GM10266 (cell line): Measurements from ENCODE around the gene UBE3C.

Experiments used
- DNase-seq: peaks from one replicate; pipeline ENCODE4 v3.0.0; 2012; ENCODE audit errors: extremely low spot score
- TF ChIP-seq, protein P1 (sequence below): IDR thresholded peaks from 2 replicates; pipeline ENCODE4 v1.5.1; 2012; ENCODE audit warnings: mild to moderate bottlenecking, low read depth; ENCODE audit not compliant: control insufficient read depth, insufficient read depth; ENCODE audit errors: missing control alignments

UBE3C gene

DNA sequence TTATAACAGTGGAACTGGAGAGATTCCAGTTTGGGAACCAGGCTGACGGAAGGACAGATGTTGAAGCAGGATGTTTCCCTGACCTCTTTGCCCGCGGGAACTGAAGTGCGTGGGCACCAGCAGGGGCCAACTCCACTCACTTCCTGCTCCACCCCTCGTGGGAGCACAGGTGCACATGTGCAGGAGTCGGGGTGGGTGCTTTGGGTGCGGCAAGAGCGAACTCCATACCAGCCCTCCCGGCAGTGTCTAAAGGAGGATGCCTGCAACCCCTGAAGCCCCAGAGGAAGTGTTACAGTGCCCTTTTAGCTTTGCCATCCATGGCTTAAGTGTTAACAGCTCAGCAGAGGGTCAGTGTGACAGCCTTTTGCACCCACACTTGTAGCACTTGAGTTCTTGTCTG, 27.4 kb upstream of the UBE3C start:
- no peak for DNase-seq
- TF ChIP-seq, protein P1, sequence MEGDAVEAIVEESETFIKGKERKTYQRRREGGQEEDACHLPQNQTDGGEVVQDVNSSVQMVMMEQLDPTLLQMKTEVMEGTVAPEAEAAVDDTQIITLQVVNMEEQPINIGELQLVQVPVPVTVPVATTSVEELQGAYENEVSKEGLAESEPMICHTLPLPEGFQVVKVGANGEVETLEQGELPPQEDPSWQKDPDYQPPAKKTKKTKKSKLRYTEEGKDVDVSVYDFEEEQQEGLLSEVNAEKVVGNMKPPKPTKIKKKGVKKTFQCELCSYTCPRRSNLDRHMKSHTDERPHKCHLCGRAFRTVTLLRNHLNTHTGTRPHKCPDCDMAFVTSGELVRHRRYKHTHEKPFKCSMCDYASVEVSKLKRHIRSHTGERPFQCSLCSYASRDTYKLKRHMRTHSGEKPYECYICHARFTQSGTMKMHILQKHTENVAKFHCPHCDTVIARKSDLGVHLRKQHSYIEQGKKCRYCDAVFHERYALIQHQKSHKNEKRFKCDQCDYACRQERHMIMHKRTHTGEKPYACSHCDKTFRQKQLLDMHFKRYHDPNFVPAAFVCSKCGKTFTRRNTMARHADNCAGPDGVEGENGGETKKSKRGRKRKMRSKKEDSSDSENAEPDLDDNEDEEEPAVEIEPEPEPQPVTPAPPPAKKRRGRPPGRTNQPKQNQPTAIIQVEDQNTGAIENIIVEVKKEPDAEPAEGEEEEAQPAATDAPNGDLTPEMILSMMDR, result no peak

DNA sequence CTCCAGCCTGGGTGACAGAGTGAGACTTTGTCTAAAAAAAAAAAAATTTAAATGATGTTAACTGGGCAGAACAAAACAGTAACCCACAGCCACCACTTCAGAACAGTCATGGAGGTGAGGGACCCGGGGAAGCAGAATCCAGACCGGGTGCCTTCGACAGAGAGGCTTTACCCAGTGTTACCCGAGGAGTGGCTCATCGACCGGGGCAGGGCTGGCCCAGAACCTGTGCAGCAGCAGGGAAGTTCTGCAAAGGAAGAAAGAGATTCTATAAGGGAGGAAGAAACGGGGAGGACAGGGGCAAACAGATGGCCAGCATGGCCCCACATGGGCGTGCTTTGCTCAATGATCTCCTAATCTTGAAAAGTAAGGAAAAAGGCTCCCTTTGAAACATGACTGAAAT, 26.0 kb upstream of the UBE3C start:
- no peak for DNase-seq
- TF ChIP-seq, protein P1, result no peak

DNA sequence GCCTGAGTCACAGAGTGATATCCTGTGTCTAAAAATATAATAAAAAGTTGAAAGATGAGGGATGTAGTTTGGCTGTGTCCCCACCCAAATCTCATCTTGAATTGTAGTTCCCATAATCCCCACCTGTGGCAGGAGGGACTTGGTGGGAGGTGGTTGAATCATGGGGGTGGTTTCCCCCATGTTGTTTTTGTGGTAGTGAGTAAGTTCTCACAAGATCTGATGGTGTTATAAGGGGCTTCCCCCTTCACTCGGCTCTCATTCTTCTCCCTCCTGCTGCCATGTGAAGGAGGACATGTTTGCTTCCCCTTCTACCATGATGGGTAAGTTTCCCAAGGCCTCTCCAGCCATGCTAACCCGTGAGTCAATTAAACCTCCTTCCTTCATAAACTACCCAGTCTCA, 25.1 kb upstream of the UBE3C start:
- DNase-seq, result no peak
- TF ChIP-seq, protein P1, result no peak

DNA sequence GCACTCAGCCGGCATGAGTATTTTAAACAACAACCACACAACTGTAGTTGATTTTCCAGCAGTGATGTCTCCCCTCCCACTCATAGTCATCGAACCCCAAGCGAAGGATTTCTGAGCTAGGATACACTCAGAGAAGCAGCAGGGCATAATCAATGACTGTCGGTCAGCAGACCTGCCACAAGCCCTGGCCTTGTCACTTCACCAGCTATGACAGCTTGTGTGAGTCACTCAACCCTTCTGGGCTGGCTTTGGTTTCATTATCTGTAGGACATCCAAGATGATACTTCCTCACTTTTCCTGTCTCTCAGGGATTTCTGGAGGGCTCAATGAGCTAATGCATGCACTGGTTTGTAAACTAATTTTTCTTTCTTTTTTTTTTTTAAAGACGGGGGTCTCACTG, 22.0 kb upstream of the UBE3C start:
- TF ChIP-seq, protein P1, result no peak
- DNase-seq, result no peak

DNA sequence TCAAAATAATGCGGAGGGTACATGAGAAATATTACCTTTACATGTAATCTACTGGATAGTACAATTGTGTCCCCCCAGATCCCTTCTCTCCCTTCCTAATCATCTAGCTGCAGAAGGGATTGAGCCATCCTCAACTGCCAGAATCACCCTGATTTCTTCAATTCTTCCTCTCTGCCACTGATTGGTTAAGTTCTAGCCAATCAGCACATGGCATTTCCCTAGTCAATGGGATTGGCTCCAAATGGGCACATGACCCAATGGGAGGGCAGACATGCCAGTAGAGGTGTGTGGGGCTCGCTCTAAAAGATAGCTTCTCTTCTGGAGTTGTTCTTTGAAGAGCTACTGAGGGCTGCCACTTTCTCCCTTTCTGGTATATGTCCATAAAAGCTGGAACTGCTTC, 20.9 kb upstream of the UBE3C start:
- TF ChIP-seq, protein P1, result no peak
- no peak for DNase-seq

DNA sequence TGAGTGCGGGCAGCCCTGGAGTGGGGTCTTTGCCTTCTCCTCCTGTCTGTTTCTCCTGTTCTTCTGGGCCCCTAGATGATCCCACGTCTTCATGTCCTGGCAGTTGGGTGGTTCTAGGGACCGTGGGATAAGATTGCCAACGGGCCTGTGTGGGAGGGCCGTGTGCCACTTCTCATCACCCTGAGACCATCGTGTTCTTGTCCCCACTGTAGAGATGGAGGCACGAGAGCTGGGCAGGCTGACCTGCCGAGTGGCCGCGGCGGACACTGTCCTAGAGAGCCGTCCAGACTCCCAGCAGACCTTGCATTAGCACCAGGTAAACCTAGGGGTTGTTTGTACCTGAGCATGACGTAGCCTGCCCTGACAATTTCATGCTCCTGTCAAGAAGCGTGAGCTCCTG, 18.5 kb upstream of the UBE3C start:
- DNase-seq, result no peak
- TF ChIP-seq, protein P1, result no peak

DNA sequence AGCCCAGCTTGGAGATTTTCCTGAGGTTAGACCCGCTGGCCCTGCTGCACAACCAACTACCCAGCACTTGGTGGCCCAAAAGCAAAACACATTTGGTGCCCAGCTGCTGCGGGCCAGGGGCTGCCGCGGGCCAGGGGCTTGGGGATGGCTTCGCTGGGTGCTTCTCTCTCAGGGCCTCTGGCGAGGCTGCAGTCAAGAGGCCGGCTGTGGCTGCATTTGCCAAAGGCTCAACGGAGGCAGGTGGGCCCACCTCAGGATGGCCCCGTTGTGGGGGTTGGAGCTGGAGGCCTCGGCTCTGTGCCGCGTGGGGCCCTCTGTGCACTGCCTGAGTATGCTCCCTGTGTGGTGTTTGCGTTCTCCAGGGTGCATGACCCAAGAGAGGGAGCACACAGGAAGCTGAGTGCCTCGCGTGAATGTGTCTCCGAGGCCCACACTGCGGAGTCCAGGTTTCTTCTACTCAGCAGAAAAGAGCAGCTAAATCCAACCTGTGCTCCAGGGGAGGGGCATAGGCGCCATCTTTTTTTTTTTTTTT, 17.5 kb upstream of the UBE3C start:
- TF ChIP-seq, protein P1, result no peak
- DNase-seq, result no peak
